Neuronal stem cell (in vitro differentiated cells): ENCODE measurements around the gene NAT14.
A peak's percentile ranks its signal among the peaks of the same experiment; 100 is the strongest.

Experiments
- DNase-seq: peaks from one replicate; pipeline ENCODE4 v3.0.0-alpha.2; 2013; ENCODE audit warnings: low spot score
- H2AFZ ChIP-seq: one replicate; pipeline ENCODE4 v1.6.1; 2013; ENCODE audit warnings: mild to moderate bottlenecking, low read length, inconsistent platforms
- H2AK5ac ChIP-seq: 2 replicates; pipeline ENCODE4 v1.6.1; 2013; ENCODE audit warnings: low read depth, mild to moderate bottlenecking, inconsistent platforms, low read length, moderate library complexity, mixed read lengths
- H2BK120ac ChIP-seq: 2 replicates; pipeline ENCODE4 v1.6.1; 2013; ENCODE audit warnings: low read depth, mild to moderate bottlenecking, inconsistent platforms, low read length, moderate library complexity, mixed read lengths
- H2BK12ac ChIP-seq: one replicate; pipeline ENCODE4 v1.6.1; 2013; ENCODE audit warnings: low read length, inconsistent platforms
- H2BK15ac ChIP-seq: 2 replicates; pipeline ENCODE4 v1.6.1; 2013; ENCODE audit warnings: mild to moderate bottlenecking, low read length, inconsistent platforms, mixed read lengths
- H2BK5ac ChIP-seq: one replicate; pipeline ENCODE4 v1.6.1; 2013; ENCODE audit warnings: inconsistent platforms, mild to moderate bottlenecking, low read length, moderate library complexity
- H3K14ac ChIP-seq: one replicate; pipeline ENCODE4 v1.6.1; 2013; ENCODE audit warnings: low read length, inconsistent platforms
- H3K18ac ChIP-seq: 2 replicates; pipeline ENCODE4 v1.6.1; 2013; ENCODE audit warnings: low read length, inconsistent platforms
- H3K23ac ChIP-seq: 2 replicates; pipeline ENCODE4 v1.6.1; 2013; ENCODE audit warnings: low read depth, mild to moderate bottlenecking, mixed read lengths, low read length, inconsistent platforms; ENCODE audit not compliant: poor library complexity
- H3K27ac ChIP-seq: replicated peaks from 3 replicates; pipeline ENCODE4 v1.5.1; 2013; ENCODE audit warnings: low read length, inconsistent platforms
- H3K27me3 ChIP-seq, 3 experiments: 2 replicates each; pipeline ENCODE4 v1.6.1; 2013; ENCODE audit warnings: low read length in 3 of 3, mild to moderate bottlenecking in 2 of 3, inconsistent platforms in 1 of 3, low read depth in 1 of 3, mixed read lengths in 1 of 3, moderate library complexity in 1 of 3; ENCODE audit not compliant: control insufficient read depth in 3 of 3, insufficient read depth in 3 of 3
- H3K36me3 ChIP-seq, 2 donors: replicated peaks in 1 of 2; 2 replicates each; pipeline ENCODE4 v1.6.1; 2013; ENCODE audit warnings: low read length in 2 of 2; ENCODE audit not compliant: control insufficient read depth in 2 of 2, insufficient read depth in 2 of 2
- H3K4ac ChIP-seq: 2 replicates; pipeline ENCODE4 v1.6.1; 2013; ENCODE audit warnings: inconsistent platforms, mild to moderate bottlenecking, low read length, moderate library complexity
- H3K4me1 ChIP-seq, 2 donors: 1 replicate in 1 of 2; 2 replicates in 1 of 2; pipeline ENCODE4 v1.6.1; 2013; ENCODE audit warnings: low read length in 2 of 2, low read depth in 1 of 2; ENCODE audit not compliant: control insufficient read depth in 2 of 2, insufficient read depth in 1 of 2
- H3K4me2 ChIP-seq: one replicate; pipeline ENCODE4 v1.6.1; 2013; ENCODE audit warnings: mild to moderate bottlenecking, low read length, inconsistent platforms; ENCODE audit not compliant: insufficient read depth, poor library complexity, severe bottlenecking
- H3K4me3 ChIP-seq, 2 donors: 2 replicates each; pipeline ENCODE4 v1.5.1; 2013; ENCODE audit warnings: low read length in 2 of 2, mild to moderate bottlenecking in 2 of 2, inconsistent platforms in 1 of 2, moderate library complexity in 1 of 2
- H3K79me1 ChIP-seq: one replicate; pipeline ENCODE4 v1.6.1; 2013; ENCODE audit warnings: low read depth, mild to moderate bottlenecking, inconsistent platforms, low read length, moderate library complexity
- H3K9ac ChIP-seq: one replicate; pipeline ENCODE4 v1.6.1; 2013; ENCODE audit warnings: mild to moderate bottlenecking, low read depth, low read length, inconsistent platforms; ENCODE audit not compliant: poor library complexity
- H3K9me3 ChIP-seq, 2 donors: replicated peaks in 1 of 2; 2 replicates each; pipeline versions ENCODE3 to v1.6.1; 2013; ENCODE audit warnings: low read length in 2 of 2, mild to moderate bottlenecking in 2 of 2, inconsistent platforms in 1 of 2, low read depth in 1 of 2, mixed read lengths in 1 of 2, moderate library complexity in 1 of 2; ENCODE audit not compliant: control insufficient read depth in 2 of 2, insufficient read depth in 1 of 2
- H4K8ac ChIP-seq: one replicate; pipeline ENCODE4 v1.6.1; 2013; ENCODE audit warnings: low read depth, mild to moderate bottlenecking, inconsistent platforms, low read length, moderate library complexity
- H4K91ac ChIP-seq: one replicate; pipeline ENCODE4 v1.6.1; 2013; ENCODE audit warnings: low read length, low read depth, mild to moderate bottlenecking, inconsistent platforms; ENCODE audit not compliant: poor library complexity
- WGBS, 2 donors: extraction: QIAGEN DNeasy Blood & Tissue Kit; methylation state at CpG; one replicate each; pipeline ENCODE4 v1.1.7; 2013; ENCODE audit warnings: missing lambda C conversion rate in 2 of 2, mixed read lengths in 1 of 2; ENCODE audit not compliant: insufficient read length in 2 of 2, insufficient replicate concordance in 1 of 2; ENCODE audit errors: extremely low coverage in 2 of 2; 5-methylcytosine and 5-hydroxymethylcytosine counted together

The NAT14 gene

DNA sequence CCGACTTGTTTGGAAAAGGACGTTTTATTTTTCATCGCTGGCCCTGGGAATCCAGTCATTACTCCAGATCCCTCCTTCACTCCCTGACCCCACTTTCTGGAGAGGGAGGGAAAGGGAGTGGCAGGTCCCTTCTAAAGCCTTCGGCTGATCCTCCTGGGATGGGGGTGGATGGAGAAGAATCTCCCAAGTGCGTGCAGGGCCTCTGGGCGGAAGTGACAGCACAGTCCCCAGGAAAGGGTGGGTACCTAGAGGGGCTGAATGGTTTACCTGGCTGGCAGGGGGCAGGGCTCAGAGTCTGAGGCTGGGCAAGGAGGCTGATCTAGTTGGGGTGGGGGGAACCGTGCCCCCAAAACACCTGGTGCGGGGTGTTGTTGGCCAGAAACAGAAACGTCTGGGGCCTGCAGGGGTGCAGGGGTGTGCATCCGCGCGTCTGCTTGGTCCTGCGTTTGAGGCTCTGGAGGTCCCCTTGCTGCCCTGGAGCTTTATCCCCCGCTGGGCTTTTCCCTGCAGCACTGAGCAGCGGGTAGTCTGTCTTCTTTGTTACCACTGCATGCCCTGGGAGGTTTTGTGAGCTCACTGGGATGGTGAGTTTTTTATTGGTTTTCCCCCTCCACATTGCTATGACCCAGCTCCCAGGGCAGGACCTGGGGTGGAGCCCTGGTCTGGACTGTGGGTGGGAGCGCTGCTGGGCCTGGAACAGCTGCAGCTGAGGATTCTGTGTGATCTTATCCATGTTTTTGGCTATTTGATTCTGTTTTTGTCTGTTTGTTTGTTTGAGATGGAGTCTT, 11.6 kb upstream of the NAT14 start:
- Histone ChIP-seq H2BK12ac (no peak overlapping the region), H3K23ac (no peak overlapping the region), H4K8ac (no peak overlapping the region), H3K4me1 (peaks cover 11 to 24% of the 10 kb centered on the region in 2 donors), H3K18ac (peak overlapping the region; percentile 87), H3K4me2 (no peak overlapping the region), H3K27me3 (no peaks in the 10 kb centered on the region), H2BK15ac (peak overlapping the region; percentile 71), H3K4ac (no peak overlapping the region), H3K4me3 (no peak overlapping the region), H3K9ac (no peak overlapping the region), H2BK5ac (no peak overlapping the region), H3K79me1 (no peaks in the 10 kb centered on the region), H2AFZ (peak overlapping the region; percentile 75), H3K9me3 (no peaks in the 10 kb centered on the region), H2AK5ac (peak overlapping the region; percentile 63), H4K91ac (no peak overlapping the region), H3K27ac (peak overlapping the region; percentile 12), H2BK120ac (no peak overlapping the region), H3K36me3 (no peaks in the 10 kb centered on the region), H3K14ac (peak overlapping the region; percentile 3)
- DNase-seq, result no peak
- WGBS, 2 donors, result no CpG with 5 or more reads among the region's 16 CpGs

DNA sequence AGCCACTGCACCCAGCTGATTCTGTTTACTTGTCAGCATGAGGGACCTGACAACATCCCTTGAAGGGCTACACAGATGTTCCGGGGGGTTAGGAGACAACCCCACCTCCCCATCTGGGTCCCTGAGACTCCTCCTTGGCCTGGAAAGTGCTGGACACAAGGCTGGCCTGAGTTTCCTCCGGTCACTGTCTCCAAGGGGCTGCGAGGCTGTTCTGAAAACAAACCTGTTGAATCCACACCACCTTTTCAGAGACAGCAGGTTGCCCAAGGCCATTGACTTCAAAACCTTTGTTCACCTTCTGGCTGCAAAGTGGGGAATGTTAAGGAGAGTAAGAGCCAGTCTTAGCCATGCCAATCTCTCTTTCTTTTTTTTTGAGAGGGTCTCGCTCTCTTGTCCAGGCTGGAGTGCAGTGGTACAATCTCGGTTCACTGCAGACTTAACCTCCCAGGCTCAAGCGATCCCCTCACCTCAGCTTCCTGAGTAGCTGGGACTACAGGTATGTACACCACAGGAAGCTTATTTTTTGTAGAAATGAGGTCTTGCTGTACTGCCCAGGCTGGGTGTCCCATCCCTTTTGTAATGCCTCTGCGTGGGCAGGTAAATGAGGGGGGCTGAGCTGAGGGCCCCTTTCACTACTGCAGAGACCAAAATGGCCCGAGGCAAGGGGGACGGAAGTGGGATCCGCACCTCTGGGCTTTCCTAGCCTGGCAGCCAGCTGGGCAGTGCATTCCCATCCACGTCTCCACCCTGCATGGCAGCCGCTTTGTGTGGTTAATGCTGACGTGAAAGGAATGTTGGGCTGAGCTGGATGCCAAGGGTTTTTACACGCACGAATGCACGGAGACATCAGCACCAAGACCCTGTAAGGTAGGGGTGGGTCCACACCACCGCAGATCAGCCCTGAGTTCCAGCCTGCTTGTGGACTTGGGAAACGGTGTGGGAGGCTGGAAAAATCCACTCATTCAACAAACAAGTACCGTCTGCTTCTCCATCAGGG, 10.4 kb upstream of the NAT14 start:
- H3K9ac ChIP-seq, result peak overlapping the region; percentile 26
- no peaks in the 10 kb centered on the region for H3K36me3 ChIP-seq
- peak overlapping the region; percentile 35 for H3K27ac ChIP-seq
- H2BK120ac ChIP-seq, result peak overlapping the region; percentile 58
- H3K27me3 ChIP-seq, result no peaks in the 10 kb centered on the region
- H3K14ac ChIP-seq, result no peak overlapping the region
- peak overlapping the region; percentile 93 for H2BK15ac ChIP-seq
- WGBS, 2 donors, result no CpG with 5 or more reads among the region's 19 CpGs
- H3K4ac ChIP-seq, result no peak overlapping the region
- peaks cover 11 to 27% of the 10 kb centered on the region in 2 donors for H3K4me1 ChIP-seq
- H4K8ac ChIP-seq, result no peak overlapping the region
- H3K9me3 ChIP-seq, result no peaks in the 10 kb centered on the region
- peak overlapping the region; percentile 91 for H2BK12ac ChIP-seq
- no peak overlapping the region for H3K23ac ChIP-seq
- H2AFZ ChIP-seq, result no peak overlapping the region
- H2BK5ac ChIP-seq, result no peak overlapping the region
- peaks cover 1% of the 10 kb centered on the region for H3K79me1 ChIP-seq
- H3K18ac ChIP-seq, result peak overlapping the region; percentile 84
- H2AK5ac ChIP-seq, result peak overlapping the region; percentile 79
- H4K91ac ChIP-seq, result no peak overlapping the region
- H3K4me3 ChIP-seq, result peak overlapping the region in 1 of 2 donors; percentile 55
- no peak for DNase-seq
- H3K4me2 ChIP-seq, result no peak overlapping the region

DNA sequence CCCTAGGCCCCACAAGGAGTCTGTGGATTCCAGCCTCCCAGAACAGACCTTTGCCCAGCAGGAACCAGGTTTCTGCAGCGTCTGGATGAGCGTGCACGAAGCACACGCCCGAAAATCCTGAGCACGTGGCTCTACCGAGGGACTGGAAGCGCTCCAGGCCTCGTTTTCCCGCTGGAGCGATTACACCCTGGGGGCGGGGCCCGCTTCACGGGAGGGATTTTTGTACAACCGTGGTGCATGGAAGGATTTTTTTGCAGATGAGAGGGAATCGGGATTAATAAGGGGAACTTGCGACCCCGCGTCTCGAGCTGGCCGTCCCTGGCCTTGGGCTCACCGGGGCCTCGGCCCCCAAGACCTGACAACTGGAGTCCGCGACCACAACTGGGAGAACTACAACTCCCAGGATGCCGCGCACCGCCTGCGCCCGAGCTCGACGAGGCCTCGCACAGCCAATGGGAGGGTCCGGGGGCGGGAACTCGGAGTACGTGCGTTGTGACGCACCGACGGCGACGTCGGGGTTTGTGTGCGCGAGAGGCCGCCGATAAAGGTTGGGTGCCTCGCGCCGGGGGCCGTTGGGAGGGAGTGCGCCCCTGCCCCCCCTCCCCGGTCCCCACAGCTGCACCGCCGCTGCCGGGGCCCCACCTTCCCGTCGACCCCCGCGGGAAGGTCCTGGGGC, 8.8 kb upstream of the NAT14 start, which contains the start of gene ZNF628:
Gene ZNF628 (plus strand): TSS at position 518 of the 676 bp plus-strand sequence. CDS start 3,294 bp downstream, outside the sequence.
- no peaks in the 10 kb centered on the region for H3K27me3 ChIP-seq
- H3K79me1 ChIP-seq, result peaks cover 5% of the 10 kb centered on the region
- no peak within 1 kb of the TSS for H3K23ac ChIP-seq
- no peaks in the 10 kb centered on the region for H3K9me3 ChIP-seq
- peak within 1 kb of the TSS; percentile 89 for H3K27ac ChIP-seq
- no peak within 1 kb of the TSS for H3K4ac ChIP-seq
- H4K8ac ChIP-seq, result peak within 1 kb of the TSS; percentile 96
- H3K4me3 ChIP-seq, result peak within 1 kb of the TSS; percentile 71 to 76
- peak within 1 kb of the TSS; percentile 65 for H2BK15ac ChIP-seq
- peak within 1 kb of the TSS; percentile 96 for H2AK5ac ChIP-seq
- peak within 1 kb of the TSS; percentile 86 for H3K18ac ChIP-seq
- peak within 1 kb of the TSS; percentile 33 for H2BK5ac ChIP-seq
- no peak within 1 kb of the TSS for H3K14ac ChIP-seq
- peaks cover 0 to 5% of the 10 kb centered on the region in 2 donors for H3K36me3 ChIP-seq
- H3K9ac ChIP-seq, result peak within 1 kb of the TSS; percentile 85
- peak within 1 kb of the TSS; percentile 71 for H3K4me2 ChIP-seq
- H2BK12ac ChIP-seq, result no peak within 1 kb of the TSS
- no peak within 1 kb of the TSS for H2BK120ac ChIP-seq
- H4K91ac ChIP-seq, result no peak within 1 kb of the TSS
- peak within 1 kb of the TSS; percentile 92 for H2AFZ ChIP-seq
- peaks cover 11 to 27% of the 10 kb centered on the region in 2 donors for H3K4me1 ChIP-seq
- DNase-seq, result peak; percentile 97
- no CpG with 5 or more reads among the region's 61 CpGs for WGBS, 2 donors
